CD14-positive monocyte (primary cell): ENCODE results near the gene CST9L. TPM values are rescaled to one million over a fixed set of nuclear protein-coding genes. Genes with fewer than 3 reads are reported as not detected.
A peak's percentile ranks its signal among the peaks of the same experiment; 100 is the strongest.

Experiments
- DNase-seq, 3 donors: peaks; one replicate each; pipeline ENCODE4 v3.0.0-alpha.2; 2011 to 2022
- H2AFZ ChIP-seq: 2 replicates; pipeline ENCODE4 v1.6.0; 2012; ENCODE audit warnings: mild to moderate bottlenecking, low read depth, low read length, inconsistent platforms; ENCODE audit not compliant: insufficient read depth, poor library complexity, severe bottlenecking
- H3K27ac ChIP-seq, 2 donors: 1 replicate in 1 of 2; 2 replicates in 1 of 2; pipeline ENCODE4 v1.5.1; 2012 to 2013; ENCODE audit warnings: low read length in 2 of 2, control low read depth in 1 of 2, inconsistent platforms in 1 of 2, low read depth in 1 of 2, mild to moderate bottlenecking in 1 of 2
- H3K27me3 ChIP-seq, 2 donors: one replicate each; pipeline versions ENCODE4 v1.6.0 to v1.6.1; 2011 to 2013; ENCODE audit warnings: low read length in 2 of 2; ENCODE audit not compliant: control insufficient read depth in 2 of 2, insufficient read depth in 2 of 2
- H3K36me3 ChIP-seq, 2 donors: replicated peaks in 1 of 2; 1 replicate in 1 of 2; 2 replicates in 1 of 2; pipeline versions ENCODE4 v1.5.1 to v1.6.1; 2012 to 2013; ENCODE audit warnings: low read length in 2 of 2, control low read depth in 1 of 2, inconsistent platforms in 1 of 2, mild to moderate bottlenecking in 1 of 2; ENCODE audit not compliant: insufficient read depth in 2 of 2, control insufficient read depth in 1 of 2
- H3K4me1 ChIP-seq, 2 donors: 1 replicate in 1 of 2; 2 replicates in 1 of 2; pipeline versions ENCODE4 v1.5.1 to v1.6.1; 2012 to 2013; ENCODE audit warnings: low read length in 2 of 2, control low read depth in 1 of 2, inconsistent platforms in 1 of 2, mild to moderate bottlenecking in 1 of 2, moderate library complexity in 1 of 2; ENCODE audit not compliant: insufficient read depth in 2 of 2, control insufficient read depth in 1 of 2
- H3K4me2 ChIP-seq: replicated peaks from 2 replicates; pipeline ENCODE3; 2012; ENCODE audit warnings: low read length, moderate library complexity, mild to moderate bottlenecking; ENCODE audit not compliant: poor library complexity, severe bottlenecking; ENCODE audit errors: extremely low read depth
- H3K4me3 ChIP-seq, 3 experiments: fragments of 200-600 bp in 1 of 3; sonication (generic) in 1 of 3; replicated peaks in 1 of 3; 1 replicate in 2 of 3; 2 replicates in 1 of 3; pipeline ENCODE4 v1.5.1; 2011 to 2013; ENCODE audit warnings: low read length in 3 of 3, mild to moderate bottlenecking in 3 of 3, control low read depth in 2 of 3, low read depth in 2 of 3, inconsistent platforms in 1 of 3, moderate library complexity in 1 of 3
- H3K79me2 ChIP-seq: 2 replicates; pipeline ENCODE4 v1.6.0; 2012; ENCODE audit warnings: mild to moderate bottlenecking, control low read depth, inconsistent platforms, low read length, moderate library complexity; ENCODE audit not compliant: insufficient read depth
- H3K9ac ChIP-seq: 2 replicates; pipeline ENCODE4 v1.6.0; 2017; ENCODE audit warnings: low read length, mild to moderate bottlenecking; ENCODE audit not compliant: insufficient read depth, poor library complexity, severe bottlenecking
- H3K9me3 ChIP-seq, 2 donors: replicated peaks in 1 of 2; 1 replicate in 1 of 2; 2 replicates in 1 of 2; pipeline versions ENCODE4 v1.5.1 to v1.6.1; 2012 to 2013; ENCODE audit warnings: low read length in 2 of 2, control low read depth in 1 of 2; ENCODE audit not compliant: control insufficient read depth in 1 of 2, insufficient read depth in 1 of 2
- H4K20me1 ChIP-seq: 2 replicates; pipeline ENCODE4 v1.6.0; 2012; ENCODE audit warnings: mild to moderate bottlenecking, low read length, control low read depth, moderate library complexity; ENCODE audit not compliant: insufficient read depth
- H3K27ac Mint-ChIP-seq, 7 donors: one replicate each; pipeline ENCODE4 v1.8.0; 2020; ENCODE audit warnings: mild to moderate bottlenecking in 7 of 7, mixed read lengths in 7 of 7, moderate library complexity in 6 of 7, inconsistent platforms in 2 of 7
- H3K27me3 Mint-ChIP-seq, 3 donors: one replicate each; pipeline ENCODE4 v1.8.0; 2021 to 2022; ENCODE audit warnings: low read depth in 3 of 3, mild to moderate bottlenecking in 3 of 3, mixed read lengths in 3 of 3, moderate library complexity in 3 of 3, inconsistent platforms in 1 of 3
- H3K36me3 Mint-ChIP-seq, 2 donors: one replicate each; pipeline ENCODE4 v1.8.0; 2020; ENCODE audit warnings: mixed read lengths in 2 of 2, inconsistent platforms in 1 of 2, mild to moderate bottlenecking in 1 of 2
- H3K4me1 Mint-ChIP-seq: one replicate; pipeline ENCODE4 v1.8.0; 2020; ENCODE audit warnings: mild to moderate bottlenecking, mixed read lengths
- H3K4me3 Mint-ChIP-seq, 2 donors: one replicate each; pipeline ENCODE4 v1.8.0; 2020; ENCODE audit warnings: mild to moderate bottlenecking in 2 of 2, mixed read lengths in 2 of 2, moderate library complexity in 1 of 2
- H3K9me3 Mint-ChIP-seq, 7 donors: one replicate each; pipeline ENCODE4 v1.8.0; 2020 to 2022; ENCODE audit warnings: mixed read lengths in 7 of 7, mild to moderate bottlenecking in 6 of 7, moderate library complexity in 6 of 7, inconsistent platforms in 2 of 7
- WGBS: methylation state at CpG from one replicate; pipeline ENCODE4 v1.1.5; 2013; ENCODE audit warnings: missing lambda C conversion rate; ENCODE audit not compliant: insufficient coverage; 5-methylcytosine and 5-hydroxymethylcytosine counted together
- intact Hi-C, 2 donors: fragments of 100-400 bp; cut with micrococcal nuclease; formaldehyde crosslinking; loops; one replicate each; pipeline versions ENCODE4 v1.15.0 to v1.15.1; 2023
- polyA plus RNA-seq, 3 donors: library from polyadenylated mRNA; depleted of rRNA in 1 of 3; unstranded in 2 of 3; stranded (reverse) in 1 of 3; fragments of 300-500 nt in 2 of 3; fragments of >200 nt in 1 of 3; fragmentation: Illumina TruSeq in 2 of 3; gene quantifications; 1 replicate in 2 of 3; 2 replicates in 1 of 3; pipeline ENCODE4 v1.2.3, GENCODE V29; 2012 to 2021
- TF ChIP-seq, protein P1 (sequence below): fragments of 200-600 bp; IDR thresholded peaks from one replicate; pipeline ENCODE4 v1.8.0; 2022; ENCODE audit warnings: antibody characterized with exemption, mild to moderate bottlenecking

The CST9L gene
- polyA plus RNA-seq, 3 donors, result not detected

DNA sequence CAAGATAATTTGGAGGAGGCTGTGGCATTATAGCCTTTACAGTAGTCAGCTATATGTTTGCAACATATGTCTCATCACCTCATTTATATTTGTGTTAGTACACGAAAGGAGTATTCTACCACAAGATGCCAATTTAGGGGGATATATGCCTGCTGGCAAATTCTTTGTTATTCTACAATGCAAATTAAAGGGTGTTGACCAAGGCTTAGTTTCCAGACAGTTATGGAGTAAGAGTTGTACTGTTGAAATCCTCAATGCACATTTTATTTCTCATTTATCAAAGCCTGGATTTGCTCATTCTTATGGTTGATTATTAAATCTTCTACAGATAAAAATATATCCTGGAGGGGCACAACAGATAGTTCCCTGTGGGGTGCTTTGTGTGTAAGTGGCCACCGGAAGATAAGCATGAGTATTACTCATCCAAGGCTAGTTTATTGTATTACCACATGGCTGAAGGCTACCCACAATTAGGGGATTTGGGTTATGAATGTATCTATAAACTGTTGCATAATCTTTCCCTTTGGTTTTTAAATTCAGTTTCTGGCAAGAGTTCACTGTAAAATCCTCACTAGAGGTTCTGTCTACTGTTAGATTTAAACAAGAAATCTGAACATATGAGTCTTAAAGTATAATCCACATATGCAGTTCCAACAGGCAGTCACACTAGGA, 28.4 kb upstream of the CST9L start:
- intact Hi-C loops, result no loop called here
- TF ChIP-seq, protein P1, sequence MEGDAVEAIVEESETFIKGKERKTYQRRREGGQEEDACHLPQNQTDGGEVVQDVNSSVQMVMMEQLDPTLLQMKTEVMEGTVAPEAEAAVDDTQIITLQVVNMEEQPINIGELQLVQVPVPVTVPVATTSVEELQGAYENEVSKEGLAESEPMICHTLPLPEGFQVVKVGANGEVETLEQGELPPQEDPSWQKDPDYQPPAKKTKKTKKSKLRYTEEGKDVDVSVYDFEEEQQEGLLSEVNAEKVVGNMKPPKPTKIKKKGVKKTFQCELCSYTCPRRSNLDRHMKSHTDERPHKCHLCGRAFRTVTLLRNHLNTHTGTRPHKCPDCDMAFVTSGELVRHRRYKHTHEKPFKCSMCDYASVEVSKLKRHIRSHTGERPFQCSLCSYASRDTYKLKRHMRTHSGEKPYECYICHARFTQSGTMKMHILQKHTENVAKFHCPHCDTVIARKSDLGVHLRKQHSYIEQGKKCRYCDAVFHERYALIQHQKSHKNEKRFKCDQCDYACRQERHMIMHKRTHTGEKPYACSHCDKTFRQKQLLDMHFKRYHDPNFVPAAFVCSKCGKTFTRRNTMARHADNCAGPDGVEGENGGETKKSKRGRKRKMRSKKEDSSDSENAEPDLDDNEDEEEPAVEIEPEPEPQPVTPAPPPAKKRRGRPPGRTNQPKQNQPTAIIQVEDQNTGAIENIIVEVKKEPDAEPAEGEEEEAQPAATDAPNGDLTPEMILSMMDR, result no peak
- Histone ChIP-seq H3K4me2 (no peak overlapping the region), H2AFZ (no peak overlapping the region), H3K9me3 (no peaks in the 10 kb centered on the region), H3K27ac (no peak overlapping the region), H3K79me2 (no peaks in the 10 kb centered on the region), H3K4me3 (no peak overlapping the region), H3K27me3 (peaks cover 2 to 10% of the 10 kb centered on the region in 2 donors), H4K20me1 (no peaks in the 10 kb centered on the region), H3K4me1 (peaks cover 11 to 19% of the 10 kb centered on the region in 2 donors), H3K9ac (no peak overlapping the region), H3K36me3 (no peaks in the 10 kb centered on the region)
- peak; percentile 32 to 71 (median 56) for DNase-seq
- peaks cover 26% of the 10 kb centered on the region for H3K4me1 Mint-ChIP-seq
- H3K36me3 Mint-ChIP-seq, result no peaks in the 10 kb centered on the region
- H3K4me3 Mint-ChIP-seq, result no peak overlapping the region
- H3K9me3 Mint-ChIP-seq, result no peaks in the 10 kb centered on the region
- WGBS, result no CpG with 5 or more reads among the region's 2 CpGs
- peak overlapping the region in 2 of 7 donors; percentile 27 to 63 for H3K27ac Mint-ChIP-seq
- peaks cover 0 to 8% (median 2%) of the 10 kb centered on the region in 3 donors for H3K27me3 Mint-ChIP-seq

DNA sequence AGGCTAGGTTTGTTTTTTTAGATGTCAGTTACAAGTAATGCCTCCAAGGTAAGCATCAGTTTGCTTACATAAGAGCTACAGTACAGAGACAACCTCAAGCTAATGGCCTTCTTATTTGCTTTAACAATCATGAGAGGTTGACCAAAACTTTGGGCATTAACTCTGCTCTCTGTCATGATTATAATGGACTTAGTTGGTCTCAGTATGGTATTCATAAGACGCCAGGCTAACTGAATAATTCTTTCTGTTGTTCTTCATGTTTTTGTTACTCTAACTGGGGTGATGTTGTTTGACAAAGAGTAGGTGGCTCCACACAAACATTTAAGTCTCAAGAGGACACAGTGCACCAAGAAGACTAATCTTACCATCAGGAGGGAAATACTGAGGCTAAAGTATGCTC, 27.7 kb upstream of the CST9L start:
- Mint-ChIP-seq H3K27ac (peak overlapping the region in 1 of 7 donors; percentile 50), H3K27me3 (peaks cover 0 to 8% (median 2%) of the 10 kb centered on the region in 3 donors), H3K4me3 (no peak overlapping the region), H3K36me3 (no peaks in the 10 kb centered on the region), H3K4me1 (peaks cover 26% of the 10 kb centered on the region), H3K9me3 (no peaks in the 10 kb centered on the region)
- no peak overlapping the region for H3K4me2 ChIP-seq
- intact Hi-C loops, result no loop called here
- H3K4me3 ChIP-seq, result no peak overlapping the region
- no peaks in the 10 kb centered on the region for H3K9me3 ChIP-seq
- H3K27me3 ChIP-seq, result peaks cover 2 to 10% of the 10 kb centered on the region in 2 donors
- TF ChIP-seq, protein P1, result no peak
- no peaks in the 10 kb centered on the region for H4K20me1 ChIP-seq
- WGBS, result no CpG with 5 or more reads among the region's 1 CpG
- H3K9ac ChIP-seq, result no peak overlapping the region
- H3K79me2 ChIP-seq, result no peaks in the 10 kb centered on the region
- peaks cover 7 to 15% of the 10 kb centered on the region in 2 donors for H3K4me1 ChIP-seq
- no peaks in the 10 kb centered on the region for H3K36me3 ChIP-seq
- H3K27ac ChIP-seq, result no peak overlapping the region
- no peak for DNase-seq
- H2AFZ ChIP-seq, result no peak overlapping the region
